AG08396 (cell line): ENCODE results near the gene KREMEN2.
A peak's percentile ranks its signal among the peaks of the same experiment; 100 is the strongest.
"Not testable (repeated sequence)": the region's sequence is repeated elsewhere in the genome, so short reads cannot be mapped to it uniquely, and the experiment has no call there.

Source experiments
- DNase-seq: peaks from one replicate; pipeline ENCODE4 v3.0.0; 2012; ENCODE audit warnings: low spot score, mixed read lengths

The KREMEN2 gene

GRCh38 chr16:2963723-2964474 is at the start of gene KREMEN2:
KREMEN2 (plus strand) TSS chr16:2964275; CDS start chr16:2964521, 246 bp downstream.
- peak; percentile 61 for DNase-seq

DNA sequence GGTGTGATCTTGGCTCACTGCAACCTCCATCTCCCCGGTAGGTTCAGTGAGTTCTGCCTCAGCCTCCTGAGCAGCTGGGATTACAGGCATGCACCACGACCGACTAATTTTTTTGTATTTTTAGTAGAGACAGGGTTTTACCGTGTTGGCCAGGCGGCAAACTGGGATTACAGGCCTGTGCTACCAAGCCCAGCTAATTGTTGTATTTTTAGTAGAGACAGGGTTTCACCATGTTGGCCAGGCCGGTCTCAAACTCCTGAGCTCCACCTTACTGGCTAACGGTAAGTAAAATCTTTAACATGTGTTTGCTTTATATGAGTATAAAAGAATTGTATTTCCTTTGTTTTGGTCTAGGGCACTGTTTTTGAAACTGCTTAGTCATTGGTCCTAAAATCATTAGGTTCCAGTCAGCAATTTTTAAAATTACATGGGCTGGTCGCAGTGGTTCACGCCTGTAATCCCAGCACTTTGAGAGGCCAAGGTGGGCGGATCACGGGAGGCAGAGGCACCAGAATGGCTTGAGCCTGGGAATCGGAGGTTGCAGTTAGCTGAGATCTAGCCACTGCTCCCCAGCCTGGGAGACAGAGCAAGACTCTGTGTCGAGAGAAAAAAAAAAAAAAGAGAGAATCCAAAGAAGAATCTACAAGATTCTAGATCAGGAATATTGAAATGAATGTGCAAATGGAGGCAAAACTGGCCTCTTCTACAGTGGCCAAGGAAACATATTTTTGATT is 48.7 kb upstream of the KREMEN2 start:
- no peak for DNase-seq

- DNase-seq = peak; percentile 73
Observed at GRCh38 chr16:2919511-2920255, 44.4 kb upstream of the KREMEN2 start.

GRCh38 chr16:2923481-2923880 is 40.6 kb upstream of the KREMEN2 start:
- no peak for DNase-seq

GRCh38 chr16:2924901-2925755 is 38.9 kb upstream of the KREMEN2 start:
- DNase-seq = no peak

DNA sequence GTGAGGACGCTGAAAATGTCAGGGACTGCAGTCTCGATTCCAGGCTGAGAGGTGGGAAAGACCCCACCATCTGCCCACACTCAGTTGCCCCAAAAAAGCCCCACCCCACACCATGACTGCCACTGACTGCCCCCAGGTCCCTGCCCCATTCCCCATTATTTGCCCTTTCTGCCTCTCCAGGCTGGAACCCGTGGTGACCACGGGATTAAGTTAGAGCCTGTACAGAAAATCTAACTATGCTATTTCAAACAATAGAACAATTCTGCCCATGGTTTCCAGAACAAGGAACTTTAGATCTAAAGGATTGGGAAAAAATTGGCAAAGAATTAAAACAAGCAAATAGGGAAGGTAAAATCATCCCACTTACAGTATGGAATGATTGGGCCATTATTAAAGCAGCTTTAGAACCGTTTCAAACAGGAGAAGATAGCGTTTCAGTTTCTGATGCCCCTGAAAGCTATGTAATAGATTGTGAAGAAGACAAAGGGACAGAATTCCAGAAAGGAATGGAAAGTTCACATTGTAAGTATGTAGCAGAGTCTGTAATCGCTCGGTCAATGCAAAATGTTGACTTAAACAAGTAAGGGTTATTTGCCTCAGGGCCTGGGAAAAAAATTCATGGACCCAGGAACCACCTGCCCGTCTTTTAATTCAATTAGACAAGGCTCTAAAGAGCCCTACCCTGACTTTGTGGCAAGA is 38.0 kb upstream of the KREMEN2 start:
- no peak for DNase-seq

GRCh38 chr16:2926650-2926999 is 37.5 kb upstream of the KREMEN2 start:
- no peak for DNase-seq

DNA sequence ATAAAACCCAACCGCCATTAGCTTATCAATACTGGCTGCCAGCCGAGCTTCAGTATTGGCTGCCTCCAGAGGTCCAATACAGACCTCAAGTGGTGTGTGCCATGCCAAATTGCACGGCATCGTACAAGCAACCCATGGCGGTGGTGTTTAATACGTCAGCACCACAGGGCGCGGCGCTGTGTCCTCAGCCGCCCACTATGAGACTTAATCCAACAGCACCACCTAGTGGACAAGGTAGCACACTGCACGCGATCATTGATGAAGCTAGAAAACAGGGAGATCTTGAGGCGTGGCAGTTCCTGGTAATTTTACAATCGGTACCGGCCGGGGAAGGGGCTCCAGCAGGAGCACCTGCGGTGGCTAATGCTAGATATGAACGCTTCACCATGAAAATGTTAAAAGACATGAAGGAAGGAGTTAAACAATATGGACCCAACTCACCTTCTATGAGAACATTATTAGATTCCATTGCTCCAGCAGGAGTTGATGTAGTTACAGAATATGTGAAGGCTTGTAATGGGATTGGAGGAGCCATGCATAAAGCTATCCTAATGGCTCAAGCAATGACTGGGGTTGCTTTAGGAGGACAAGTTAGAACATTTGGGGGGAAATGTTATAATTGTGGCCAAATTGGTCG is 36.9 kb upstream of the KREMEN2 start:
- DNase-seq = peak; percentile 89

DNA sequence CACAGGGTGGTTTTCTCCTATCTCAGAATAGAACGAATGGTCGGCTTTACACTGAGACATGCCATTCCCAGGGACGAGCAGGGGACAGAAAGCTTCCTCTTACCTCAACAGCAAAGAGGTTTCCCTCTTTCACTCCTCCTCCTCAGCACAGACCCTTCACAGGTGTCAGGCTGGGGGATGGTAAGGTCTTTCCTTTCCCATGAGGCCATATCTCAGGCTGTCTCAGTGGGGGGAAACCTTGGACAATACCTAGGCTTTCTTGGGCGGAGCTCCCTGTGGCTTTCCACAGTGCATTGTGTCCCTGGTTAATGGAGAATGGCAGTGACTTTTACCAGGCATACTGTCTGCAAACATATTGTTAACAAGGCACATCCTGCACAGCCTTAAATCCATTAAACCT is 35.9 kb upstream of the KREMEN2 start:
- DNase-seq = not testable (repeated sequence)

- no peak for DNase-seq
Observed at GRCh38 chr16:2928796-2929195, 35.3 kb upstream of the KREMEN2 start.

GRCh38 chr16:2929693-2930092 is 34.4 kb upstream of the KREMEN2 start:
- no peak for DNase-seq

DNA sequence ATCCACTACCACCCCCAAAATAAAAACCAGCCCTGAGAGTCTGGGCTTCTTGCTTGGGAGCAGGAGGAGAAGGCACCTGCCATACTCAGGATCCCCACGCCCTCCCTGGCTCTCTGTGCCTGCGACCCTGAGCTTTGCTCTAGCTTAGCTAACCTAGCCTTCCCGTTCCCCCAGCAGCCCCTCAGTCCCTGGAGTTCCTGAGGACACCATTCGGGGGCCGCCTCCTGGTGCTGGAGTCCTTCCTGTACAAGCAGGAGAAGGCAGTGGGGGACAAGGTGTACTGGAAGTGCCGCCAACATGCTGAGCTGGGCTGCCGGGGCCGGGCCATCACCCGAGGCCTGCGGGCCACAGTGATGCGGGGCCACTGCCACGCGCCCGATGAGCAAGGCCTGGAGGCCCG is 33.8 kb upstream of the KREMEN2 start:
- no peak for DNase-seq

DNA sequence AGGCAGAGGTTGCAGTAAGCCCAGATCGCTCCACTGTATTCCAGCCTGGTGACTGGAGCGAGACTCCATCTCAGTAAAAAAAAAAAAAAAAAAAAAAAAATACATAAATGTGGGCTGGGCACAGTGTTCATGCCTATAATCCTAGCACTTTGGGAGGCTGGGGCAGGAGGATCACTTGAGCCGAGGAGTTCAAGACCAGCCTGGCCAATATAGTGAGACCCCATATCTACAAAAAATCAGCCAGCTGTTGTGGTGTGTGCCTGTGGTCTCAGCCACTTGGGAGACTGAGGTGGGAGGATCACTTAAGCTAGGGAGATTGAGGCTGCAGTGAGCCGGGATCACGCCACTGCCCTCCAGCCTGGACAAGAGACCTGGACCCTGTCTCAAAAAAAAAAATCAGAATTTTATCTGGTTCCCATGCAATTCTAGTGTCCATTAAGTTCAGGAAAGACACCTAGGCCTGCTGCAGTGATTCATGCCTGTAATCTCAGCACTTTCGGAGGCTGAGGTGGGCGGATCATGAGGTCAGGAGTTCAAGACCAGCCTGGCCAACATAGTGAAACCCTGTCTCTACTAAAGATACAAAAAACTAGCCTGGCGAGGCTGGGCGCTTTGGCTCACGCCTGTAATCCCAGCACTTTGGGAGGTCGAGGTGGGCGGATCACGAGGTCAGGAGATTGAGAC is 32.7 kb upstream of the KREMEN2 start:
- not testable (repeated sequence) for DNase-seq

GRCh38 chr16:2933136-2933535 is 30.9 kb upstream of the KREMEN2 start:
- DNase-seq = no peak

DNA sequence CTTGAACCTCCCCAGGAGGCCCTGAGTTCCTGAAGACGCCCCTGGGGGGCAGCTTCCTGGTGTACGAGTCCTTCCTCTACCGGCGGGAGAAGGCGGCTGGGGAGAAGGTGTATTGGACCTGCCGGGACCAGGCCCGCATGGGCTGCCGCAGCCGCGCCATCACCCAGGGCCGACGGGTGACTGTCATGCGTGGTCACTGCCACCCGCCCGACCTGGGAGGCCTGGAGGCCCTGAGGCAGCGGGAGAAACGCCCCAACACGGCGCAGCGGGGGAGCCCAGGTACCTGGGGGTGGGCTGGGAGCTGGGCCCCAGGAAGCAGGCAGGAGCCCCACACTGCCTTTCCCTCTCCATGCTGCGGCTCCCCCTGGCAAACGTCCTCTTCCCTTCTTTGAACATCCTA is 30.4 kb upstream of the KREMEN2 start:
- DNase-seq = no peak

DNA sequence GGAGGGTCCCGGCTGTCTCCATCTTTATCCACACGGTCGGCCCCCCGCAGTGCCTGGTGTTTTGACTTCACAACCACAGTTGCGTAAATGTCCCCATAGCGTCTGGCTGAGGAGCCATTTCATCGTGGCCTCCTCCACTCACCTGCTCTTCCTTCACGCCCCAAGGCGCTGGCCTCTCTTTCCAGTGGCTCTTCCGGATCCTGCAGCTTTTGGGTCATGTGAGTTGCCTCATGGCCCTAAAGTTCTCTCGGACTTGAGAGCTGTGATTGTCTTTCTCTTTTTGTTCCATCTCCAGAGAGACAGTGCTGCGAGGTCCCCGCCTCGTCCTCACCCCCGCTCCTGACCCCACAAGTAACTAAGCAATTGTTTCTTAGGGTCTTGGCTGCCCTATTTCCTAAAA is 29.6 kb upstream of the KREMEN2 start:
- DNase-seq = no peak

- no peak for DNase-seq
Observed at GRCh38 chr16:2936436-2937011, 27.6 kb upstream of the KREMEN2 start.

GRCh38 chr16:2937170-2937569 is 26.9 kb upstream of the KREMEN2 start:
- no peak for DNase-seq

- DNase-seq = no peak
Observed at GRCh38 chr16:2938206-2938605, 25.9 kb upstream of the KREMEN2 start.

DNA sequence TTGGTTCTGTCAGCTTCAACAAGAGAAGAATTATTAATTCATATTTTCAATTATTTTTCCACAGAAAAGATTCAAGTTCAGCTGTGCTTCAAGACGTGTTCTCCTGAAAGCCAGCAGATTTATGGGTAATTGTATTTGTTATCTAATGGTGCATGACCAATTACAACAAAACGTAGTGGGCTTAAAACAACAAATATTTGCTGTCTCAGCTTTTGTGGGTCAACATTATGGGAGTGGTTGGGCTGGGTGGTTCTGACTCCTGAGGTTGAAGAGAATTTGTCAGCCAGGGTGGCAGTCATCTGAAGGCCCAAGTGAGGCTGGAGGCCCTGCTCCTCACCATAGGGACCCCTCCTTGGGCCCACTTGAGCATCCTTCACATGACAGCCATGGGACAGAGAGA is 24.1 kb upstream of the KREMEN2 start:
- DNase-seq = no peak
